Activated CD4-positive, alpha-beta T cell treated with anti-CD3 and anti-CD28 coated beads for 48 hours (primary cell): ENCODE measurements around the gene CYP4F8.
A peak's percentile ranks its signal among the peaks of the same experiment; 100 is the strongest.
"Not testable (repeated sequence)": the region's sequence is repeated elsewhere in the genome, so short reads cannot be mapped to it uniquely, and the experiment has no call there.

Experiments
- DNase-seq: peaks from one replicate; pipeline ENCODE4 v3.0.0-alpha.2; 2020

The CYP4F8 gene, protein sequence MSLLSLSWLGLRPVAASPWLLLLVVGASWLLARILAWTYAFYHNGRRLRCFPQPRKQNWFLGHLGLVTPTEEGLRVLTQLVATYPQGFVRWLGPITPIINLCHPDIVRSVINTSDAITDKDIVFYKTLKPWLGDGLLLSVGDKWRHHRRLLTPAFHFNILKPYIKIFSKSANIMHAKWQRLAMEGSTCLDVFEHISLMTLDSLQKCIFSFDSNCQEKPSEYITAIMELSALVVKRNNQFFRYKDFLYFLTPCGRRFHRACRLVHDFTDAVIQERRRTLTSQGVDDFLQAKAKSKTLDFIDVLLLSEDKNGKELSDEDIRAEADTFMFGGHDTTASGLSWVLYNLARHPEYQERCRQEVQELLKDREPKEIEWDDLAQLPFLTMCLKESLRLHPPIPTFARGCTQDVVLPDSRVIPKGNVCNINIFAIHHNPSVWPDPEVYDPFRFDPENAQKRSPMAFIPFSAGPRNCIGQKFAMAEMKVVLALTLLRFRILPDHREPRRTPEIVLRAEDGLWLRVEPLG

DNA sequence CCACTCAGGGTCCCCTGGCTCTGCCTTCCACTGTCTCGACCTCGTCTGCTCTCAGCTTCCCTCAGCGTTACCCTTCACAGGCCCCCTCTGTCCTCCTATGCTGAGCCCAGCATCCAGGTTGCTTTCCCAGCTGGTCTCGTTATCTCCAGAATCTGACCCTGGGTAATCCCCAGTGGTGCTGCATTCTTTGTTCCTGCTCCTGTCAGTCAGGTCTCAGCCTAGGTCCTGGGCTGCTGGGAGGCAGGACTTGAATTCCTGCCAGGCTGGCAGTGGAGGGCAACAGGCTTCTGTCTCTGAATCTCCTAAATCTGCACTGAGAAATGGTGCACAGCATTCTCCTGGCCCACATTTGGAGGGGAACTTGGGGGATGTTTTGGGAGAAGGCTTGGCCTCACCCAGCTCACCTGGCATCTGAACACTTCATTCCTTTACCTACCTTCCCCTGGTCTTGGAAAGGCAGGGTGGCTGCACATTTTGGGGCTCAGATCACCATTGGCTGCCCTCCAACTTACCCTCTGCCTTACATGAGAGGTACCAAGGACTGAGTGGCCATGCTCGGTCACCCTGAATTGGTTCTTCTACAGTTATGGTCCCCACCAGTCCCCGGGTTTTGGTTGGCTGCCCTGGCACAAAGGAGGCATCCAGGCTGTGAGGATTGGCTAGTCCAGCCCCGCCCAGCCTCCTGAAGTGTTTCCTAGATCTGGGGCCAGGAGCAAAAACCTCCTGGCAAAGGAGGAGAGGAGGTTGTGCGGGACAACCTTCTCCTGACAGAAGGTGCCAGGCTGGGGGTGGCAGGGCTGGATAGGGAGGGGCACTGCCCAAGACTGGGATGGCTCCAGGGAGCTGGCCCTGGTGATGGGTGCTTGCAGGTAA, at the start of gene CYP4F8:
TSS of gene CYP4F8 (plus strand) at position 712 of the 873 bp plus-strand sequence. CDS start 399 bp downstream, outside the sequence.
- DNase-seq = no peak

DNA sequence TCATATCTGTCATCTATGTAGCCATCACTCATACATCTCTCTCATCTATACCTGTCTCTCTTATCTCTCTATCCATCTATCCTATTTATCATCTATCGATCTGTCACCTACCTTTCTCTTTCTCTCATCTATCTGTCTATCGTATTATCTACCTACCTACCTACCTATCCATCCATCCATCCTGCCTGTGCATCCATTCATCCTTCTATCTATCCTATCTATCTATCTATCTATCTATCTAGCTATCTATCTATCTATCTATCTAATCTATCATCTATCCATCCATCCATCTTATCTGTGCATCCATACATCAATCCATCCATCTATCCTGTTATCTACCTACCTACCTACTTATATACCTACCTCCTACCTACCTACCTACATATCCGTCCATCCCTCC, 44.6 kb upstream of the CYP4F8 start:
- DNase-seq = no peak

DNA sequence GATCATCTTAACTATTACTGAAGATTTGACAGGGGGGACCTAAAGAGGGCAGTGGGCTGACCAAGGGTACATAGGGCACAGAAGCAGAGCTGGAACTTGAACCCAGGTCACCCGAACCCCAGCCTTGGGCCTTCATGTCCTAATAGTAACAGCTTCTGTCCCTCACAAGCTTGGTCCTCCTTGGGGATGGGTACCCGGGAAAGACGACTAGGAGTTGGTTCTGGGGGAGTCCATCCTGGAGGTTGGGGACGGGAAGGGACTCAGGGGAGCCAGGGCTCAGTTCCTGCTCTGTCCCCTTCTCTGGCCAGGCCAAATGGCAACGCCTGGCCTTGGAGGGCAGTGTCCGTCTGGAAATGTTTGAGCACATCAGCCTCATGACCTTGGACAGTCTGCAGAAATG, 39.6 kb upstream of the CYP4F8 start:
- no peak for DNase-seq

DNA sequence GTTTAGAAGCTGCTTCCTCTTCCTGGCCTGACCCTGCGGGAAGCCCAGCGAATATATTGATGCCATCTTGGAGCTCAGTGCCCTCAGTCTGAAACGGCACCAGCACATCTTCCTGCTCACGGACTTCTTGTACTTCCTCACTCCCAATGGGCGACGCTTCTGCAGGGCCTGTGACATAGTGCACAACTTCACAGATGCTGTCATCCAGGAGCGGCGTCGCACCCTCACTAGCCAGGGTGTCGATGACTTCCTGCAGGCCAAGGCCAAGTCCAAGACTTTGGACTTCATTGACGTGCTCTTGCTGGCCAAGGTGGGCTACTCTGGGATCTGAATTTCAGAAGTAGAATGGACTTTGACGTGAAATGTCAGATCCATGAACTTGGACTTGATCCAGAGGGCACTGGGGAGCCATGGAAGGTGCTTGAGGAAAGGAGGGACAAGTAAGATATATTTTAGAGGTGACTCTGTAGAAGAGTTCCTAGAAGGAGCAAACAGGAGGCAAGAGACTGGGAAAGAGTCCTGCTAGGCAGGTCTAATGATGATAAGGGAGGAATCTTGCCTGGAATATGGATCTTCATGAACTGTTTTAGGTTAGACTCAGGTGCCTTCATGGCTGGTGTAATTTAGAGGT, 38.4 kb upstream of the CYP4F8 start:
- no peak for DNase-seq

DNA sequence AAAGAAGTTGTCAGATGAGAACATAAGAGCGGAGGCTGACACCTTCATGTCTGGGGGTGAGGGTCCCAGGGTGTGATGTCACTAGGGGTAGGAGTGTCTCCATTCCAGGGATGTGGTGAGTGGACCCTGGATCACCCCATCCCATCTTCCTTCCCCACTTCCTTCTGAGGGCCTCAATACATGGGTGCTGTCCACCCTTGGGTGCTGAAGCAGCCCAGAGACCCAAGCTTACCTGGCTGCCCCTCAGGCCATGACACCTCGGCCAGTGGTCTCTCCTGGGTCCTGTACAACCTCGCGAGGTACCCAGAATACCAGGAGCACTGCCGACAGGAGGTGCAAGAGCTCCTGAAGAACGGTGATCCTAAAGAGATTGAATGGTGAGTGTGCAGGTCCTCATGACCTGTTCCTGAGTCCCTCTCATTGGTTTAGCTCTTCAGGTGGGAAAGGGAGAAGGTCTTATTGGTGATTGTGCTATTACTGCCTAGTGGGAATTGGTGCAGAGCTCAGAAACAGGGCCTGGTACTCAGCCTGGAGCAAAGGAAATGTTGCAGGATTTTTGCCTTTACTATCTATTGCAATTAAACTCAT, 37.7 kb upstream of the CYP4F8 start:
- no peak for DNase-seq

DNA sequence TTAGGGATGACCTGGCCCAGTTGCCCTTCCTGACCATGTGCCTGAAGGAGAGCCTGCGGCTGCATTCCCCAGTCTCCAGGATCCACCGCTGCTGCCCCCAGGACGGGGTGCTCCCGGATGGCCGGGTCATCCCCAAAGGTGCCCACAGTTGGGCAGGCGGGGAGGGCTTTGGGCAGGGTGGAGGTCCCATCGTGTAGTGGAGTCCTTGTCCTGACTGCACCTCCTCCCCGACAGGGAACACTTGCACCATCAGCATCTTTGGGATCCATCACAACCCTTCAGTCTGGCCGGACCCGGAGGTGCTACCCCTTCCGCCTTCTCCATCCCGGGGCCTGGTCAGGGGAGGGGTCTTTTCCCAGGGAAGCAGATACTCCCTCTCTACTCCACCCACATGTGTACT, 31.7 kb upstream of the CYP4F8 start:
- DNase-seq = no peak

DNA sequence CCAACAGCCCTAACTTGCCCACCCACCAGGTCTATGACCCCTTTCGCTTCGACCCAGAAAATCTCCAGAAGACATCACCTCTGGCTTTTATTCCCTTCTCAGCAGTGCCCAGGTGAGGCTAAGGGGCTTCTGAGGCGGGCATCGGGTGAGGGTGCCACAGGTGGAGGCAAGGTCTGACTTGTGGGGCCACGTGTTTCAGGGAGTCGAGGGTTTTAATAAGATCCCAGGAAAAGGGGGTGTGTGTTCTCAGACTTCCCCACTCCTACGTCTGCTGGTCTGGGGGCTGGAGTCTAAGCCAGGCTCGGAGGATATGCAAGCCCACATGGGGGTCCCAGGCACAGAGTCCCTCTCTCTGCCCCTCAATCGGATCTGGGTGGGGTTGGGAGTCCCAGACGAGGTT, 30.9 kb upstream of the CYP4F8 start:
- DNase-seq = no peak

DNA sequence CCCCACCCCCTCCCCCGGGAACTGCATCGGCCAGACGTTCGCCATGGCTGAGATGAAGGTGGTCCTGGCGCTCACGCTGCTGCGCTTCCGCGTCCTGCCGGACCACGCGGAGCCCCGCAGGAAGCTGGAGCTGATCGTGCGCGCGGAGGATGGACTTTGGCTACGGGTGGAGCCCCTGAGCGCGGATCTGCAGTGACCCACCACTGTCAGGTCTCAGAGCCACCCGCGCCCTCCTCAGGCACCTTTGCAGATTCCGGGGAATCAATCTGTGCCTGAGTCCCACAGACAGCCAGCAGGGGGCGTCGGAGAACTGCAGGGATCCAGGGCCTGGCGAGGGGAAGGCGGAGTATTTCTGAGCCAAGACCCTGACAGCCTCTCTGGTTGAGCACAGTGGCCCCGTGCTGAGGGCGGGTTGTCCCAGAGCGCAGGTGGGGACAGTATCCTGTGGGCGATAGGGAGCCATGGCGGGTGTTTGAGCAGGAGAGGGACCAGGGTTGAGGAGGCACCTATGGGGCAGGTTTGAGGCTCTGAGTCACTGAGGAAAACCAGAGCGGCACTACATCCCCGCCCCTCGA, 30.4 kb upstream of the CYP4F8 start:
- DNase-seq = peak; percentile 91

DNA sequence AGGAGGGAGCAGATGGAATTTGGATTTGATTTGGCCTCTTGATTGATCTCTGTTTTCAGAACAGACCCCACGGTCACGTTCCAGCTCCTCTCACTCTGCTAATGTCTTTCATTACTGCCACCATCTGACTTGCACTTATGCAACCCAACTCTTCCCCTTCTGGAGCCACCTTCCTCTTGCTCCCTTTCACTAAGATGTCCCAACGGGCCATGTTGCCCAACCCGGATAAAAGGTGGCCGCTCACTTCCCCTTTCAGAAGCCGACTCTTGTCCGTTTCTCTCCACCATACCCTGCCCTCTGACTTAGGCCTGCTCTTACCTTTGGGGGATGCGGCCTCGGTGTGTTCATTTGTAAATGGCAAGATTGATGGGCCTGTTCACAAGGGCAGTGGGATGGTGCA, 27.4 kb upstream of the CYP4F8 start:
- DNase-seq = no peak

DNA sequence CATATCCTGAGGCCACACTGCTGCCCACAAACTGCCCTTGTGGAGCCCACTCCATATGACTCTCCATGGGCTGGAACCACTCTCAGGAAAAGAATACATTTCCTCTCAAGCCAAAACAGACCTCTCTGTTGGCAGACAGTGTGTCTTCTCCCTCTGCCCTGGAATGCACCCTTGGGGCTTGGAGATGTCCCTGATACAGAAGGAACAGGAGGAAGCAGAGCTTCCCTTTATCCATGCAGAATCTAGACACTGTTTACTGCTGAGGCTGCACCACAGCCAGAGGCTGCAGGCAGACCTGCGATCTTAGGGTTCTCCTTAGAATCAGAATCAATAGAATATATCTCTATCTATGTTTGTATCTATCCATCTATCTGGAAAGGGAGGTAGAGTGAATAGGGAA, 26.8 kb upstream of the CYP4F8 start:
- no peak for DNase-seq

DNA sequence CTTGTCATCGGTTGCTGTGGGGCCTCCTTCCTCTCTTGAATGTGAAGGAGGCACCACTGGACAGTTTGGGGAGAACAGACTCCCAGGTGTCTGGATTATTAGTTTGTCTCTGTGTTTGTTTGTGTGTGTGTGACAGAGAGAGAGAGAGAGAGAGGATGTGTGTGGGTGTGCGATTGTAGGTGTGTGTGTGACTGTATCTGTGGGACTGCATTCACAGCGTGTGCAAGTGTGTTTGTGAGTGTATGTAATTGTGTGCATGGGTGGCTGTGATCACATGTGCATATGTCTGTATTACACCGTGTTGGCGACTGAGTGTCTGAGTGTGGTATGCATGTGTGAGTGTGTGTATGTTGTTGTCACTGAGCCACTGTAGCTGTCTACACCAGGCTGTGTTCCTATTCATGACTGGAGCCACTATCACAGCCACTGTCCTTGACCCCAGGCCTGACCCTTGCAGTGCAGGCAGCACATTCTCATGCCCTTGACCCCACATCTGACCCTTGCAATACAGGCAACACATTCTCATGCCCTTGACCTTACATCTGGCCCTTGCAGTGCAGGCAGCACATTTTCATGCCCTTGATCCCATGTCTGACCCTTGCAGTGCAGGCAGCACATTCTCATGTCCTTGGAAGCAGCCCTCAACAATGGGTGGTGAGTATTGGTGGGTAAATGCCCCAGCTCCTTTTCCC, 25.1 kb upstream of the CYP4F8 start:
- DNase-seq = no peak

DNA sequence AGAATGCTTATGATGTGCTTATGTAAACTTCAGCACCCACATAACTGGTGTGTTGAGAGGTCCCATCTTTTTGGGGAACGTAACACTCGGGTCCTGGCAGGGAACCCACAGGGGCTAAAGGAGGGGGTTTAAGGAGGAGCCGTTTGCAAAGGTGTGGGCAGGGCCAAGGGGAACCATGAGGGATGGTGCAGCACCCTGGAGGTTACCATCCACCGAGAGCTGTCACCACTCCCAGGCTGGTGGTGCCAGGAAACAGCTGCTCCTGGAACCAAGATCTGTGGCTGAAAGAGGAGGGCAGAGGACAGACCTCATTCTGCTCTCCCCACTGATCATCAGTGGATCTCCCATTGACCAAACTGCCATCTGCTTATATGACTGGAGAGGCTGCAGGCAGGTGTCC, 23.2 kb upstream of the CYP4F8 start:
- no peak for DNase-seq

DNA sequence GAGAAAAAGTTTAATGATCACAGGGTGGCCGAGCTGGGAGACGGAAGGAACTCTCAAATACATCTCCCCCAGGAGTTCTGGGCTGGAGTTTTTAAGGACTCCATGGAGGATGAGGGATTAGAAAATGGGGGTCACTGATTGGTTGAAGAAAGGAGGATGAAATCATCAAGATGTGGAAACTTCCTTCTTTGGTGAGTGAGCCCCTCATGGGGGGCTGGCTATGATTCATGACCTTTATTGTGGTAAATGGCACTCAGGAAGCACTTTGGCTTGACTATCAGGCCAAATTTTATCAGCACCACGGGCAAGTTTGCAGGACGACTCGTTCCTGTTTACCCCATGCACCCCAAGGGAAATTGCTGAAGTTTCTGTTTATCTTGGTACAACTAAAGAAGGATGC, 22.5 kb upstream of the CYP4F8 start:
- DNase-seq = not testable (repeated sequence)

DNA sequence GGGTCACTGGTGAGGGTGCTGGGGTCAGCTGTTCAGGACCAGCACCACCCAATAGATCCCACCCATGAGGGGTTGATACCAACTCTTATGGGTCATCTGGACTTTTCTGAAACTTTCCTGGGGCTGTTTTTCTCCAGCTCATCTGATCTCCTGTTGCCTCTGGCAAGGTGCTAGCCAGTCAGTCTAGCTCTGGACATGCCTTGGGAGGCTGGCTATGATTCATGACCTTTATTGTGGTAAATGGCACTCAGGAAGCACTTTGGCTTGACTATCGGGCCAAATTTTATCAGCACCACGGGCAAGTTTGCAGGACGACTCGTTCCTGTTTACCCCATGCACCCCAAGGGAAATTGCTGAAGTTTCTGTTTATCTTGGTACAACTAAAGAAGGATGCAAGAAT, 21.3 kb upstream of the CYP4F8 start:
- DNase-seq = not testable (repeated sequence)

DNA sequence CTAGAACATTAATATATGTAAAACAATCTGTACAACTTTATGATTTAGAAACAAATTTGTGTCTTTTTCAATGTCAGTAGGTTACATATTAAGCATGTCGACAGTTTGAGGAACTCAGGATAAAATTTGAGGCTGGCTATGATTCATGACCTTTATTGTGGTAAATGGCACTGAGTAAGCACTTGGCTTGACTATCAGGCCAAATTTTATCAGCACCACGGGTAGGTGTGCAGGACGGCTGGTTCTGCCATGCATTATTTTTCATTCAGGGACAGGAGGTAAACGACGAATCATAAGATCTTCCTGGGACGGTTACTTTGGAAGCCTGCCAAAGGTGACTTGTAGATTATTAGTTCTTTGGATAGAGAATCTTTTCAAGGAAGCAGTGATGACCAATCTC, 19.9 kb upstream of the CYP4F8 start:
- DNase-seq = no peak

DNA sequence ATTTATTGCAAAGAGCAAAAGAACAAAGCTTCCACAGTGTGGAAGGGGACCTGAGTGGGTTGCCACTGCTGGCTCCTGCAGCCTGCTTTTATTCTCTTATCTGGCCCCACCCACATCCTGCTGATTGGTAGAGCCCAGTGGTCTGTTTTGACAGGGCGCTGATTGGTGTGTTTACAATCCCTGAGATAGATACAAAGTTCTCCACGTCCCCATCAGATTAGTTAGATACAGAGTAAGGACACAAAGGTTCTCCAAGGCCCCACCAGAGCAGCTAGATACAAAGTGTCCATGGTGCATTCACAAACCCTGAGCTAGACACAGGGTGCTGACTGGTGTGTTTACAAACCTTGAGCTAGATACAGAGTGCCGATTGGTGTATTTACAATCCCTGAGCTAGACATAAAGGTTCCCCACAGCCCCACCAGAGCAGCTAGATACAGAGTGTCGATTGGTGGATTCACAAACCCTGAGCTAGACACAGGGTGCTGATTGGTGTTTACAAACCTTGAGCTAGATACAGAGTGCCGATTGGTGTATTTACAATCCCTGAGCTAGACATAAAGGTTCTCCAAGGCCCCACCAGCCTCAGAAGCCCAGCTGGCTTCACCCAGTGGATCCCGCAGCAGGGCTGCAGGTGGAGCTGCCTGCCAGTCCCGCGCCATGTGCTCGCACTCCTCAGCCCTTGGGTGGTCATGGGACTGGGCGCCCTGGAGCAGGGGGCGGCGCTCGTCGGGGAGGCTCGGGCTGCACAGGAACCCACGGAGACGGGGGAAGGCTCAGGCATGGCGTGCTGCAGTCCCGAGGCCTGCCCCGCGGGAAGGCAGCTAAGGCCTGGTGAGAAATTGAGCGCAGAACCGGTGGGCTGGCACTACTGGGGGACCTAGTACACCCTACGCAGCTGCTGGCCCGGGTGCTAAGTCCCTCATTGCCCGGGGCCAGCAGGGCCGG, 6.8 kb upstream of the CYP4F8 start:
- DNase-seq = not testable (repeated sequence)

DNA sequence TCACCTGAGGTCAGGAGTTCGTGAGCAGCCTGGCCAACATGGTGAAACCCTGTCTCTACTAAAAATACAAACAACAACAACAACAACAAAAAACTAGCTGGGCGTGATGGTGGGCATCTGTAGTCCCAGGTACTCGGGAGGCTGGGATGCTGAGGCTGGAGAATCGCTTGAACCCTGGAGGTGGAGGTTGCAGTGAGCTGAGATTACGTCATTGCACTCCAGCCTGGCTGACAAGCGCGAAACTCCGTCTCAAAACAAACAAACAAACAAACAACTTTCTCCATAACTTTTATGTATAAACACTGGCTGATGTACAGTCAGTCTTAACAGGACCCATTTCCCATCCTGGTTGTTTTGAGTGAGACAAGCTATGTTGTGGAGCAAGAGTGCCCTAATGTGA, 5.8 kb upstream of the CYP4F8 start:
- DNase-seq = no peak

DNA sequence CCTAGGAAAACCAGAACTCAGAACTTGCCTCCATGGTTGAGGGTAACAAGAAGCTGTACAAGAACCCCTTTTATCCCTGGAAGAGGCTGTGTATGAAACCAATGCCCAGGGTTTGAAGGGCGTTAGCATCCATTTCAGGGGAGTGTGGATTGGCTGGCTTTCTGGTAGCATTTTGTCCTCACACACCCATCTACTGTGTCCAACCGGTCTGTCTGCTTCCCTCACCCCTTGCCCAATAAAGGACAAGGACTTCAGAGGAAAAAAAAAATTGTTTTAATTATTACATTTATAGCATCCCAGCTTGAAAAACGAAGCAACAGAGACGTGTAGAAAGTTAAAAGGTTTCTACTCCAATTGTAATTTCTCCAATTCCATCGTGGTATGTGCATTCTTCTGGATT, 2.7 kb upstream of the CYP4F8 start:
- no peak for DNase-seq

DNA sequence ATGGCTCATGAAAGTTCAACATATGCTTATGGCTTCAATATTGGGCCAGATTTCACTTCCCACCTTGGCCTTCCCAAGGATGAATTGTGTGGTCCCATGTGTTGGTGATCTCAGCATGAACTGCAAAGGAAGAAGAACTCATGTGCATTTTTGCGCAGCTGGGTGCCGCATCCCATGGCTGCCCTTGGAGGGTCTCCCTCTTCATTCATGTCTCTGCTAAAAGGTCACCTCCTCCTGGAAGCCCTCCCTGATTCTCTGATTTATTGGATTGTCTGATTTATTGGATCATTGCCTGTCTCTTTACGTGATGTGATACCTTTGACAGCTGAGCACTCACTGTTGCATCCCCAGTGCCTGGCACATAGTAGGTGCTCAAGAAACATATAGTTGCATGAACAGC, 1.7 kb upstream of the CYP4F8 start:
- no peak for DNase-seq

DNA sequence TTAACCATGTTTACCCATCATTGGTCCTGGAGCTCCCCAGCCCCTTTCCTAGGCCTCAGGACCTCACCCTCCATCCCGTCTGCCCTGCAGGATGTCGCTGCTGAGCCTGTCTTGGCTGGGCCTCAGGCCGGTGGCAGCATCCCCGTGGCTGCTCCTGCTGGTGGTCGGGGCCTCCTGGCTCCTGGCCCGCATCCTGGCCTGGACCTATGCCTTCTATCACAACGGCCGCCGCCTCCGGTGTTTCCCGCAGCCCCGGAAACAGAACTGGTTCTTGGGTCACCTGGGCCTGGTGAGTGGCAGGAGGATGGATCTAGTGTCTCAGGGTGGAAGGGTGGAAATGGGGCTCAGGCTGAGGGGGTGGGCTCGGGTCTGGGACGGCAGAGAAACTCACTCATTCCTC, 508 bp downstream of the CYP4F8 start:
- no peak for DNase-seq

DNA sequence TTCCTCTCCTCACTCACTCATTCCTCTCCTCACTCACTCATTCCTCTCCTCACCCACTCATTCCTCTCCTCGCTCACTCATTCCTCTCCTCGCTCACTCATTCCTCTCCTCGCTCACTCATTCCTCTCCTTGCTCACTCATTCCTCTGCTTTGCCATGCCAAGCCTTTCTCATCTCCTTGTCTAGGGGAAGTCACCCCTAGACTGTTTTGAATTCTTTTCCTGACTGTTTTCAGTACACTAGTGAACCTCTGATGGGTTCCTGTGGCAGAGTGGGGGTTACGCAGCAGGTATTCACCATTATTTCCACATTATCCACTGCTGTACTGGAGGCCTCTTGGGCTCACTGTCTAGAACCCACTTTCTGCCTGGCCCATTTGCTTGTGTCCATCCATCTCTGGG, 1.2 kb downstream of the CYP4F8 start:
- no peak for DNase-seq
